Hematopoietic multipotent progenitor cell treated with erythropoietin and hydrocortisone succinate and interleukin-3 and kit ligand, for 6 days (in vitro differentiated cells): ENCODE measurements around the gene MS4A6A.
"Not testable (repeated sequence)": the region's sequence is repeated elsewhere in the genome, so short reads cannot be mapped to it uniquely, and the experiment has no call there.

Experiments used
- DNase-seq: peaks from one replicate; pipeline ENCODE4 v3.0.0-alpha.2; 2015

Gene MS4A6A

DNA sequence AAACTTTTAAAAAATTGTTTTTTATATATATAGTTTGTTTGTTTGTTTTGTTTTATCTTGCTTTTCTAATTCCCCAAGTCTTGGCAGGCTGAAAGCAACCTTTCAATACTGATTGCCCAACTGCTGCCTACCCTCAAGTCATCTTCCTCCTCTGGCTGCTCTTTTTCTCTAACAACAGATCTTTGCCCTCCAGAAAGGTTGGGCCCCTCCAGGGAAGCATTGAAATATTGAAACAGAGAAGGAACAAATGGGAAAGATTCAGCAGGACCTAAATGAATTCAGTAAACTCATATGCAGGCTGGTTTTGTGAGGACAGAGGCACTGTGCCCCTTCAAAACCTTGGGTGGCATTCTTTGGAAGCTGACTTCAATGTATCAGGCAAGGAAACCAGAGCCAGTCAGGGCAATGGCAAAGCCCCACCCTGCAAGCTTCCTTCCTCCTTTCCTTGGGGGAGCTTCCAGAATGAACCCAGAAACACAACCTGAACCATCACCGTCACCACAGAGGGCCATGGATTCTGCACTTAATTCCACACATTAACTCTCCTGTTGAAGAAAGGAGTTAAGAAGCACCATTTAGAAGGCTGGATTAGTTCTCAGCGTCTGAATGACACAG, 815 bp upstream of the MS4A6A start:
- peak; percentile 22 for DNase-seq

DNA sequence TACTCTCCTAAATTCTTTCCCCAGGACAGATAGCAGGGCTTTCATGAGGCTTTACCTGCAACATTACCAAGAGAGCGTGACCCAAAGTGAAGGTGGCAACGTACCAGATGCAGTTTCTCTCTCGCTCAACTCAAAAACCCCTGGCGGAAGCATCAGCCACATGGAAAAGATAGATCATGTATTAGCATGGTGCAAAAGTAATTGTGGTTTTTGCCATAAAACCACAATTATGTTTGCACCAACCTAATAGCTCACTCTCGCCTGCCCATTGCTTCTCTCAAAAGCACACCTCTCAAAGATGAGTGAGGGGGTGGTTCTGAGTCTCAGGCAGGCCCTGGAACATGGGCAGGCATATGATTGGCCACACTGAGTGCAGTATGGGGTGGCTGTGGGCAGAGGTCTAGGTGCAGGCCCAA, 7.0 kb downstream of the MS4A6A start:
- DNase-seq: peak; percentile 29

DNA sequence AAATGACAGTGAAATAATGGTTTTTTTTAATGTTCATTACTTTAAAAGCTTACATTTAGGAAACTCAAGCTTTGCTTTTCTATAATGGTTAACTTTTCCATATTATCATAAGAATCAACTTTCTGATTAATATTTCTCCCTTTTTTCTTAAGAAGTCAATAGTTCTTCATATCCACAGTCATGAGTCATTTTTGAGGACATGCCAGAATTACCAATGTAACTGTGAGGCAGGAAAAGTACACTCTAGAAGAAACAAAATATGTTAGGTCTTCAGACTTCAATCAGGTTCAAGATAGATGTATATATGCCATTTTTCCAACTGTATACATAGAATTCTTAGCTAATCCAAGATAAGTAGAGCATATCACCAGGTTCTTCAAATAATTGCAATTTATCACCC, 10.9 kb downstream of the MS4A6A start:
- DNase-seq: no peak

DNA sequence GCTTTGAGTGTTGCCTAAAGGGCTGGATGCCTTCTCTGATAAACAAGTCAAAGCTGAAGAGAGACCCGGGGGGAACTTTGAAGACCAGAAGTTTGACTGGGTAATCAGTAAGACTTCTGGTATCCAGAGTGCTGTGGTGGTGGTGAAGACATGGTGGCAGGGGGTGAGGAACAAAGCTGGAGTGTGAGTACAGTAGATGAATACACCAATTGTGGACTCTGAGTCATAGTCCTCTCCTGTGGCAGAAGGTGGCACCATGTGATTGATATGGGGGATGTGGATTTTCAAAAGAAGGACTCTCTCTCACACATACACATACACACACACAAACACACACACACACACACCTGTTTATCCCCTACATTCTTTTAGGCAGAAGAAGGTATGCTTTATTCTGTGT, 12.3 kb downstream of the MS4A6A start:
- no peak for DNase-seq

DNA sequence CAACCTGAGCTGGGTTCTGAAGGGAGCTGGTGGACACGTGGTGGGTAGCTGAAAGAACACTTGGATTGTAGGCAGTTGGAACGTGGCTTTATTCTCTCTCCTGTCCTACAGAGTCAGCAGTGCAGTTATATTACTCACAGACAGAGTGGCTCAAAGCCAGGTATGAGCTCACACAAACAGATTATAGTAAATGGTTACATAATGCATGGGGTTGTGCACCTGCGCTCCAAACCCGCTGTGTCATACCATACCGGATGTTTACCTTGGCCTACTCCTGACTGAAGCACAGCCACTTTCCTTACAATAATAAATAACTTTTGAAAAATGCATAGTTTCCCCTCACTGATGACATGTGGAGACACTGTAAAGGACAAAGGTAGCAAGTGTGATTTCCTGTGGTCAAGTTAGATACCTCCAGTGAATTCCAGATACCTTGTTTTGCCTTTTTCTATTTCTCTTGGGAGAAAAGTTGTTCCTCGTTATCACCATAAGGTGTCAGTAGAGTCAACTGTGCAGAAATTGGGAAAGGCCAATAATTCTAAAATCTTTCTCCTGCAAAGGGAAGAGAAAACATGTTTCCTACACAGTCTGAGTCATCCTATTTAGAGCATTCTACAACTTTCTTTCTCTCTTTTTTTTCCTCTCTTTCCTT, 13.5 kb downstream of the MS4A6A start:
- DNase-seq: peak; percentile 56

DNA sequence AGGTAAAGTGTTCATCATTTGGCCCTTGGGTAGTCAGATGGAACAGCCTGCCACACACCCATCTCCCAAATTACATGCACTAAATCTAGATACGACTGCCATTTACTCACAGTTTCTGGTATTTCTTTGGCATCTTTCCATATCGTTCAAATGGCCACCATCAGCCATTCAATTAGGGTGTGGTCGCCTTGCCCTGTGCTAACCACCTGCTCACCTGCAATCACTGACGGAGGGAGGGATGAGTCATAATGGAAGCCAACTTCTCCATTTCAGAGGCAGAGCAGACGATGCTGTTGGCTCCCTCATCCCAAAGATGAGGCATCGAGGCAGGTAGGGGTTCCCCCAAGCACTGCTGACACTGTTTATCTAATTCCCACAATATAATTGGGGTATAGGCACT, 14.6 kb downstream of the MS4A6A start:
- no peak for DNase-seq

DNA sequence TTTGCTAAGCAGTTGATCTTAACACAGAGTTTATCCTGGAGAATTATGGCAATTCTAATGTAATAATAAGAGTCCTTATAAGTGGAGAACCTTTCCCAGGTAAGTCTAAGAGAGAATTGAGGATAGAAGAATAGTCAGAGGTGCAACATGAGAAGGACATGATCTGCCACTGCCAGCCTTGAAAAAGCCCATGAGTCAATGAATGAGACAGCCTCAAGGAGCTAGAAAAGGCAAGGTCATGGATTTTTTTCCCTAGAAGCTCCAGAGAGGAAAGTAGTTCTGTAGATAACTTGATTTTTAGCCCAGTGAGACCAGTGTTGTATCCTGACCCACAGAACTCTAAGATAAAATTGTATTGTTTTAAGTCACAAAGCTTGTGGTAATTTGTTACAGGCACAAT, 16.9 kb downstream of the MS4A6A start:
- DNase-seq: no peak

DNA sequence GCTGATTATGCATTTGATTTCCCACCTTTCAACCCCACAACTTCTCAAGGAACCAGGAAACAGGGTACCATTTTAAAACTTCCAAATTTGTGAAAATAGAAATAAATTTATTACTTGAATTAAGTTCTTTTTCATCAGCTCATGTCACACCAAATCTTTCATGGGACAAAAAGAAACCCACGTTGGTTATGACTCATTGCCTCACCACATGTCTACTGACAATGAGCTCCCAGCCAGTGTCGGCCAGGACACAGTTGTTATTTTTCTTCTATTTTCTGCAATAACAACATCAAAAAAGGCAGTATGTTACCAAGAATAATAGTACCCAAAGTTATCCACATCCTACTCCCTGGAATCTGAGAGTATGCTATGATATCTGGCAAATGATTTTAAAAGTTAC, 17.3 kb downstream of the MS4A6A start:
- no peak for DNase-seq

DNA sequence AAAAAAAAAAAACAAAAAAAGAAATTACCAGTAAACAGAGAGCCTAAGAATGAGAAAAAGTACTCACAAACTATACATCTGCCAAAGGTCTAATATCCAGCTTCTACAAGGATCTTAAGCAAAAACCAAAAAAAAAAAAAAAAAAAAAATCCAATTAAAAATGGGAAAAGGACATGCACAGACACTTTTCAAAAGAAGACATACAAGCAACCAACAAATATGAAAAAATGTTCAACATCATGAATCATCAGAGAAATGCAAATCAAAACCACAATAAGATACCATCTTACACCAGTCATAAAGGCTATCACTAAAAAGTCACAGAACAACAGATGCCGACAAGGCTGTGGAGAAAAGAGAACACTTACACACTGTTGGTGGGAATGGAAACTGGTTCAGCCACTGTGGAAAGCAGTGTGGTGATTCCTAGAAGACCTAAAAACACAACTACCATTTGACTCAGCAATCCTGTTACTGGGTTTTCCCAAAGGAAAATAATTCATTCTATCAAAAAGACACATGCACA, 18.3 kb downstream of the MS4A6A start:
- no peak for DNase-seq

DNA sequence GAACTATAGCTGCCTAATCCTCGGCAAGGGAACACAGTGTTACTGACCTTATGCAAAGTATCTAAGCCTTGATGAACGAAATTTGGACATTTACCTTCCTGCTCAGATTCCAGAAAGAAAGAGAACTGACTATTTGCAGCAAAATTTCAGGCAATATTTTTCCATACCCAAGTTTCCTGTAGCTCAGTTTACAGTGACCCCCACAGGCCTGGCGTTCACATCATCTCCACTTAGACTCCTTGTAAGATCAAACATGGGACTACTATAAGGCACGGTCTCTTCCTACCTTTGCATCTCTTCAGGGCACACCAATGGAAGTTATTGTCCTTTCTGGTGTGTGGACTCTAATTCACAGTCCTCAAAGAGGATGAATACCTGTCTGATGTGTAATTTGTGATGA, 21.1 kb downstream of the MS4A6A start:
- no peak for DNase-seq

DNA sequence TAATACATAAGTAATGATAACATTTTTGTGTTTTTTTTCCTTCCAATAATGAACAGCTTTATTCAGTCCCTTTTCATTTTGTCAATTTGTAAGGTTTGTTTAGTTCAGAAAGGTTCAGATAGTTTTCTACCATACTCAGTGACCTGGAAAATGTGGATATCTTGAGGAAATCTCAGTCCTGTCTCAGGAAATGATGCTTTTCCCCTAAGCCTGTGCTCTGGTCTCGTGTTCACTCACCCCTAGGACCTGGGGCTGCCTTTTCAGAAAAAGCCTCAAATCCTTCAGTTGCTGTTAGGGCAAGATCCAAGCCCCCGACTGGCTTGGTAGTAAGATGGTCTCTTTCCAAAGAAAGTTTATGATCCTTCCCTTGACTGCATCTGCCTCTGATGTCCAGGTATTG, 21.8 kb downstream of the MS4A6A start:
- no peak for DNase-seq

DNA sequence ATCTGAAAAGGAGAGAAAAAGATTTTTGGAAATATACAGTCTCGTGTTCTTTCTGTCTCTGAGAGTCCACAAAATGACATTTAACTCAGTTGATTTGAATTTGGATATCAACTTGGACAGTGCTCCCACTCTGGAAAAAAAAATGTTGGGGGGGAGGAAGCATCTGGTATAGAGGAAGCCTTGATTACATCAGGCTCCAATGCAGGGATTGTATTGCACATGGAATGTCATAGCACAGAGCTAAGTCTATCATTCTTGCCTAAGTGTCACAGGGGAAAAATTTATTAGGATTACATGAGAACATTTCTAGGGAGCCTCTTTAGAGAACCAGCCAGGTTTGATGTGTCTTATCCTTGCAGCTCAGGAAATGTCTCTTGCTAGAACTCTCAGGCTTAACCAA, 23.0 kb downstream of the MS4A6A start:
- DNase-seq: no peak

DNA sequence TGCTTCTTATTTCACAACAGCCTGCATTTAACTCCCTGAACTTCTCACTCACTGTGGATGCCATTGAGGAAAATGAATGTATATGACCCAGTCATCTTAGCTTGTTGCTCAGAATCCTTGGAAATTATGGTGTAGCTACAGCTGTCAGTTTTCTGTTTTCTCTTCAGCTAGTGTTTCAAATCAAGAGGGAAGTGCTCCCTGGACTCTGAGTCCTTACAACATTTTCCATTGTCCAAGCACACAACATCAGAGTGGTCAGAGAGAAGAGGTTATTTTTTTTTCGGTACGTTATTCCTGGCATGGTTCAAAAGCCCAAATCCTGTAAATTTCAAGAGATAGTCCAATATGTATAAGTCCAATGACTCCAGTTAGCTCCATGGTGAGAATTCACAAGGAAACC, 23.6 kb downstream of the MS4A6A start:
- DNase-seq: no peak

DNA sequence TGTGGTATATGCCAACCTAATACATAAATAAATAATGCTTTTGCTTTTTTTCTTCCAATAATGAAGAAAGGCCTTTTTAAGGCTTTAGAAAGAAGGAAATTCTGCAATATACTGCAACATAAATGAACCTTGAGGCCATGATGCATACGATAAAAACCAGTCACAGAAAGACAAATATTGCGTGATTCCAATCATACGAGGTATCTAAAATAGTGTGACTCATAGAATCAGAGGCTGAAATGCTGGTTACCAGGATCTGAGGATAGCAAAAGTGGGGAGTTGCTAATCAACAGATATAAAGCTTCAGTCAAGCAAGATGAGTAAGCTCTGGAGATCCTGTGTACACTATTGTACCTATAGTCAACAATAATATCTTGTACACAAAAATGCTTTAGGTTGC, 24.2 kb downstream of the MS4A6A start:
- no peak for DNase-seq

DNA sequence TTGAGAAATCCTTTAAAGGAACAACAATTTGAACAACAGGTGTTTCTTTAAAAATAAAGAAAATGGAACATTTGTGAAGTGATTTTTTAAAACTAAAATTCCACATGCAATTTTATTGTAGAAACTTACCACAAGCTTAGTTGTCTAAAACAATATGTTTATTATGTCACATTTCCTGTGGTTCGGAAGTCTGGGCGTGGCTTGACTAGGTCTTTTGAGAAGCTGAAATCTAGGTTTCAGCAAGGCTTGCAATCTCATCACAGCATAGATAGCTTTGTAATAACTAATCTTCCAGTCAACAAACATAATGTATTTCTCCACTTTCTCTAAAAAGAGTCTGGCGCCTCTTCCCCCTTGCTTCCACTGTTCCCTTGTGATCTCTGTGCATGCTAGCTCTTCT, 27.0 kb downstream of the MS4A6A start:
- peak; percentile 47 for DNase-seq

DNA sequence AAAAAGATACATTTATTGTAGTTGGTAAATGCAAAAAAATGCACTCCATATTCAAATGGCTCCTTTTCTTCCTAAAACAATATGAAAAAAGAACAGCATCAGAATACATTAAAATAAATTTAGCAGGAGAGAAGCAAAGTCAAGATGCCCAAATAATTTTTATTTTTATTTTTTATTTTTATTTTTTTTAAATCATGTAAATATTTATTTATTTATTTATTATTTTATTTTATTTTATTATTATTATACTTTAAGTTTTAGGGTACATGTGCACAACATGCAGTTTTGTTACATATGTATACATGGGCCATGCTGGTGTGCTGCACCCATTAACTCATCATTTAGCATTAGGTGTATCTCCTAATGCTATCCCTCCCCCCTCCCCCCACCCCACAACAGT, 30.2 kb downstream of the MS4A6A start:
- not testable (repeated sequence) for DNase-seq

DNA sequence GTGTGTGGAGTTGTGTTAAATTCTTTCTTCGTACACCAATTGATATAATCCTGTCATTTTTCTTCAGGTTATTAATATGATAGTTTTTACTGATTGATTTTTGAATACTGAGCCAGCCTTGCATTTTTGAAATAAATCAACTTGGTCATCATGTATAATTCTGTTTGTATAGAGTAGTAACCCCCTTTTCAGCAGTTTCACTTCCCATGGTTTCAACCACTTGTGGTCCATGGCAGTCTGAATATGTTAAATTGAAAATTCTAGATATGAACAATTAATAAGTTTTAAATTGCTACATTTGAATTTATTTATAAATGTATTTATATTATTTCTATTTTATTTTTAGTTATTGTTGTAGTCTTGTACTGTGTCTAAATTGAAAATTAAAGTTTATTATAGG, 32.6 kb downstream of the MS4A6A start:
- DNase-seq: no peak

DNA sequence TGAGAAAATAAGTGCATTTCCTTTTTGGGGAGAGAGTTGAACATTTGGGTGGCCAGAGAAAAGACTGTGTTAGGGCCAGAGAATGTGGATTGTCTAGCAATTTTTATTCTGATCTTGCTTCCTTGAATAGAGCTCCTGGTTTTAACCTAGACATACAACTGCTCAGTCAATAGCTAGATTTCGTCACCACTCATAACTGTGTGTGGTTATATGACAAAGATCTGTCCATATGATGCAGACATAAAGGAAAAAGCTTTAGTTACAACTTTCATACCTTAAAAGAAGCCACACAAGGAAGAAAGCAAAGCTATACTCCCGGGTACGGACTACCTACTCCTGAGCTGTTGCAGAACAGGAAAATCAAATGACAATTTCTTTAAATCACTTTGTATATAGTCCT, 37.2 kb downstream of the MS4A6A start:
- peak; percentile 33 for DNase-seq

DNA sequence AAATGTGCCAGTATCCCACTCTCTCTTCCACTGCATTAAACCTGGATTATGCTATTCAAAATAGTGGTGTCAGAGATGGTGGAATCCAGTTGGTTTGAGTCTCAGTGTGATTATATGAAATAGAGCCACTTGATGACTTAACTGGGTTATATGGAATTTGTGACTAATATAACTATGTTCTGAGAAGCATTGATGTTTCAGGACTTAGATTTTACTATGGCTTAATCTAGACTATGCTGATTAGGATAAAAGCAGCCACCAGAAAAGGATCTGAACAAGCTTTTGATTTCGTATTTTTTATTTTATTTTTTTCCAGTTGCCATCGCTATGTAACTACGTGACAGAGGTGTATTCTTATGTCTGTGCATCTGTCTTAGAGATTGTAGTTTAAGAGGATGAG, 39.1 kb downstream of the MS4A6A start:
- no peak for DNase-seq

DNA sequence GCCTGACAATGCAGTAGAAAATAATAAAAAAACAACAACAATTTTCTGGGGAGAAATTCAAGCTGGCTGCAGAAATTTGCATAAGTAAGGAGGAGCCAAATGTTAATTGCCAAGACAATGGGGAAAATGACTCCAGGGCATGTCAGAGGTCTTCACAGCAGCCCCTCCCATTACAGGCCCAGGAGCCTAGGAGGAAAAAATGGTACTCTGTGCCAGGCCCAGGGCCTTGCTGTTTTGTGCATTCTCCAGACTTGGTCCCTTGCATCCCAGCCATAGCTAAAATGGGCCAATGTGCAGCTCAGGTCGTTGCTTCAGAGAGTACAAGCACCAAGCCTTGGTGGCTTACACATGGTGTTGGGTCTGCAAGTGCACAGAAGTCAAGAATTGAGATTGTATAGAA, 49.0 kb downstream of the MS4A6A start:
- no peak for DNase-seq

DNA sequence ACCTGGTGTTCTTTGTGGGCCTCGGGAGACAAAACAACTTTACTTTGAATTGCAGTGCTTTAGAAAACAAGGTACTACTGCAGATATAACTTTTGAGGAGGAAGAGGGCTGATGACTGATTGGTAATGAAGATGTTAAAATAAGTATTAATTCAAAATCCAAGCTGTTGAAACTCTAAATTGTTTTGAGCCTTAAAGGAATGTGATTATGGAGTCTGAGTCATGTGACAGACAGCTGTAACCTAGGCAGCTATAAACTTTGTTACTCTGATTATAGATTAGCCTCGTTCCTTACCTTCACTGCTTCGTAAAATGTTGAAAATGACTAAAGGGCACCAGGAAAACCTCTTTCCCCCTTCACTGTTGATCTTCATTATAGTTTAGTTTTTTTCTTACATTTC, 51.0 kb downstream of the MS4A6A start:
- no peak for DNase-seq

DNA sequence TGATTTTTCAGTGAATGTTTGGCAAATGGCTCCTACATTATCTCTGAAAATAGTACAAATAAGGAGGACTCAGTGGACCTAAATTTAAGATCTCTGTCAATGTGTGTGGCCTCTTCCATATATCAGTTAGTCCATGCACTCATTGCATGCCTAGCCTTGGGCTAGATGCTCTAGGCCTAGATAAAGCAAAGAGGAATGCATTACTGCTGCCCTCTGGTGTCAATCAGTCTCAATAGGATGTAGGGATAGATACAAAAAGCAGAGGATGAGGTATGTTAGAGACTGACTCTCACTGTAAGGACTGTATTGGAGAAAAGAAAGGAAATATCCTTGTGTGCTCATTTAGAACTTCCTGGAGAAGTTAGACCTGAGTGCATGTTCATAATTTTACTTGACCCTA, 52.4 kb downstream of the MS4A6A start:
- peak; percentile 91 for DNase-seq

DNA sequence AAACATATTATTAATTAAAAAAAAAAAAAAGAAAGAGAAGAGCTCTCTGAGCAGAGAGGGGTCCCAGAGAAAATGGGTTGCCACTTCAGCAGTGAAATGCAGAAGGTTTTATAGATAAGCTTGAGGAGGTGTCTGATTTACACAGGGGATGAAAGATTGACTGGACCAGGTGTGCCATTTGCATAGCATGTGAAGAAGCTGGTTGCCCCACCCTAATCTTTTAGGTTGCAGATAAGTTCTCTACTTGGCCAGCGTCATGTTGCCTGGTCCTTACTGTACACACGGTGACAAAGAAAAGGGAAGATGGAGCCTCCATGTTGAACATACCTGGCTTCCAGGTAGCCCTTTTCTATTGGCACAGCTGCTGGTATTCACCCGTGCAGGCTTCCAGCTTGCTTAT, 53.0 kb downstream of the MS4A6A start:
- DNase-seq: peak; percentile 17

DNA sequence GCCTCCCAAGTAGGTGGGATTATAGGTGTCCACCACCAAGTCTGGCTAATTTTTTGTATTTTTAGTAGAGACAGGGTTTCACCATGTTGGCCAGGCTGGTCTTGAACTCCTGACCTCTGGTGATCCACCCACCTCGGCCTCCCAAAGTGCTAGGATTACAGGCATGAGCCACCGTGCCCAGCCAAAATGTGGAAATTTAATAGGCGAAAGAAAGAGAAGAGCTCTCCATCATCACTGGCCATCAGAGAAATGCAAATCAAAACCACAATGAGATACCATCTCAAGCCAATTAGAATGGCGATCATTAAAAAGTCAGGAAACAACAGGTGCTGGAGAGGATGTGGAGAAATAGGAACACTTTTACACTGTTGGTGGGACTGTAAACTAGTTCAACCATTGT, 54.0 kb downstream of the MS4A6A start:
- not testable (repeated sequence) for DNase-seq

DNA sequence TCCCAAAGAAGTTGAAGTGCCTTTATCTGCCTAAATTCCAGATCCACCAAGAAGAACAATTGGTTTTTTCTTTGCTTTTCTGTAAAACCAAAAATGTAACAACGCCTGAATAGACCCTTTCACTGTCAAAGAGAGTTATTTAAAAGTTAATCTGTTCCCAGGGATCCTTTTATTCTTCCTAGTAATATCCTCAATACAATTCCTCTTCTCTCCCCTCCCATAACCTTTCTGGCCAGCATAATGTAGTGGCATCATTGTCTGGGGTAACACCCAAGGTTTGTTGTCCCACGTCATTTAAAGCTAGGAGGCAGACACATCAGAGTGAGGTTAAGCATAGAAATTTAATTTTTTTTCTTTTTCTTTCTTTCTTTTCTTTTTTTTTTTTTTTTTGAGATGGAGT, 54.5 kb downstream of the MS4A6A start:
- DNase-seq: no peak
